CD4-positive, alpha-beta T cell treated with Interleukin-15 for 1 hour (primary cell): ENCODE results near the gene ZSCAN18.

Experiments used
- DNase-seq: peaks from one replicate; pipeline ENCODE4 v3.0.0-alpha.2; 2020

ZSCAN18 gene

DNA sequence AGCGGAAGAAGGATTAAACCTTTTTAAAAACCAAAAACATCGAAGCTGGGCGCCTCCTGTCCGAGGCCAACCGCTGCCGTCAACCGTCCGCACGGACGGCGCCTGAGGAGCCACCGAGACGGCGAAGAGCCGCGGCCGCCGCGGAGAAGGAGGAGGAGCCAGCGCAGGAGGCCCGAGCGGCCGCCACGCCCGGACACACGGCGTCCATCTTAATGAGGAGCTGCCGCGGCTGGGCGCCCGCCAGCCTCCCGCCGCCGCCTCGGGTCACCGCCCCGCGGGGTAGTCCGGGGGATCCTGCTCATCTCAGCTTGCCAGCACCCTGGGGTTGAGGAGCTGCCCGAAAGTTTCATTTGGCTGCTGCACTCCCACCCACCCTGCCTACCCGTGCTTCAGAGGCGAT lies 53.6 kb downstream of the ZSCAN18 start:
- no peak for DNase-seq

DNA sequence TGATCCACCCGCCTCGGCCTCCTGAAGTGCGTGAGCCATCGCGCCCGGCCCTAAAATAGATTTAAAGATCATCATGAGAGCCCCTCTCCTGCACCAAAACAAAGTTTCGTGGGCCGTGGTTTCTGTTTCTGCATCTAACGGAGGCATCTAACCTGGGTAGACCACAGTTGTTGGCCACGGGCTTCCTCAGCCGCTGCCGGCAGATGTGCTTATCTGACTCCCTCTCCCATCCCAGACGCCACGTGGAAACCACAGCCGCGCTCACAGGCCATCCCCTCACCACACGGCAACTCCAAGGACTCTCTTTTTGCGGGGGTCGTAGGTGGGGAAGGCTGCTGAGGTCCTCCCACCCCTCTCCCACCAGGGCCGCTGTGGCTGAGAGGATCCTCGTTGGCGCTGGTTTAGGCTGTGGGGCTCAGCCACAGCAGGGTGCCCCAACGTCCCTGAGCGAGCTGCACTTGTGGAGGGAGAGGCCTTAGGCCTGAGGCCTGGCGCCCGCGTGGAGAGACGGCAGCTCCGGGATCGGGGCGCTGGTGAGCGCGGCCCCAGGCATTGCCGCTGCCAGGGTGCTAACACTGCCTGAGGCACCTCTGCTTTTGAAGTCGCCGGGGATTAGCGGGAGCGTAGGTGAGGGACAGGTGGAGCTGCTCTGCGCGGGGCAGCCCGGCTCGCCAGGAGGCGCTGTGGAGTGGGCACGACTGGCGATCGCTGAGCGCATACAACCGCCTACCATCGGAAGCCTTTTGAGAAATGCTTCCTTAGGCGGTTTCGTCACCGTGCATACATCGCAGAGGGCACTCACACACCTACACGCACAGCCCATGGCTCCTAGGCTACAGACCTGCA lies 55.3 kb downstream of the ZSCAN18 start:
- DNase-seq = no peak

DNA sequence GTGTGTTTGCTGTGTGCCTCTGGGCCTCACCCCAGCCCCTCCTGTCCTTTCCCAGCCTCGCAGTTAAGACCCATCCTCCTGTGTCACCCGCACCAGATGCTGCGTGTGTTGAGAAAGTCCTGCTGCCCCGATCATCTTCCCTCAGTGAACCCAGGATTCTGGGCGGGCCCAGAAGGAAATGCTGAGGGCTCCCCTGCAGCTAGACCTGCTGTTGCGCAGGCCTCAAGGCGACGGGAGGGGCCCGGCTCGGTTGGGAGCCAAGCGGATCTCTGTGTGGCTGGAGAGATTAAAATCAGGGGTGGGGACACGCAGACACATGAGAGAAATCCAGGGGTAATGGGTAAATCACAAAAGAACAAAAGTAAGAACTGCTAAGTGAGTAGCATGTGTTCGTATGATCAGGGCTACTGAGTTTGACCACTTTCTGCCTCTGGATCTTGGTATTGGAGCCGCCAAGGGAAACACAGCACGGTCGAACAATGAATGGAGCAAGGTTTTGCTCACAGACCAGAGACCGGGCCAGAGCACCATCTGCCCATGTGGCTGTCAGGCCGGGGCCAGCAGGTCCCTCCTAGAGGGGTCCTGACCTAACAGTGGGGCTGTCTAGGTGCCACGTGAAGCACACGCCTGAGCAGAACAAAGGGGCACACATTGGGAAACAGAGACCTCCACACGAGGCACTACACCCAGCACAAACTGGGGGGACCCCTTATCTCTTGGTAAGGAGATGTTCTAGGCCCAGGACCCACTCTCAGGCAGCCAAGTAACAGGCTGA lies 57.1 kb downstream of the ZSCAN18 start:
- DNase-seq = no peak

DNA sequence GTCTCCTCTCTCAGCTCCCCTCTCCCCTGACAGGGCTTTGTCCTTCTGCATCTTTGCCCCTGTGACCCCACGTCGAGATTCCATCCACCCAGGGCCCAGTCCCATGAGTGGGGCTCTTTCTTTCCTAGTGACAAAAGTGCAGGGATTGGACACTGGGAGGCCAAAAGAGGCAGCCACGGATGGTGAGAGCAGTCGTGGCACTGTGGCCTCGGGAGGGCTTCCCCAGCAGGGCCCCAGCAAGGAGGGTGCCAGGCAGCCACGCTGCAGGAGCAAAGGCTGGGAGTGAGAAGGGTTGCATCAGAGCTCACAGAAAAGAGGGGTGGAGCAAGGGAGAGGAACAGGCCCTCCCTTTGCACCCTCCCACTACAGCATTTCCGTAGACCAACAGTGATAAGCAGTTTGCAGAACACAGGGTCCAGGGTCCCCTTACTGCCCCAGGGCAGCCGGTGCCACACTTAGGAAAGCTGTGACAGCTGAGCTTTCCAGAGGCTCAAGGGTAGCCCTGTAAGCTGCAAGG lies 59.3 kb downstream of the ZSCAN18 start:
- no peak for DNase-seq

DNA sequence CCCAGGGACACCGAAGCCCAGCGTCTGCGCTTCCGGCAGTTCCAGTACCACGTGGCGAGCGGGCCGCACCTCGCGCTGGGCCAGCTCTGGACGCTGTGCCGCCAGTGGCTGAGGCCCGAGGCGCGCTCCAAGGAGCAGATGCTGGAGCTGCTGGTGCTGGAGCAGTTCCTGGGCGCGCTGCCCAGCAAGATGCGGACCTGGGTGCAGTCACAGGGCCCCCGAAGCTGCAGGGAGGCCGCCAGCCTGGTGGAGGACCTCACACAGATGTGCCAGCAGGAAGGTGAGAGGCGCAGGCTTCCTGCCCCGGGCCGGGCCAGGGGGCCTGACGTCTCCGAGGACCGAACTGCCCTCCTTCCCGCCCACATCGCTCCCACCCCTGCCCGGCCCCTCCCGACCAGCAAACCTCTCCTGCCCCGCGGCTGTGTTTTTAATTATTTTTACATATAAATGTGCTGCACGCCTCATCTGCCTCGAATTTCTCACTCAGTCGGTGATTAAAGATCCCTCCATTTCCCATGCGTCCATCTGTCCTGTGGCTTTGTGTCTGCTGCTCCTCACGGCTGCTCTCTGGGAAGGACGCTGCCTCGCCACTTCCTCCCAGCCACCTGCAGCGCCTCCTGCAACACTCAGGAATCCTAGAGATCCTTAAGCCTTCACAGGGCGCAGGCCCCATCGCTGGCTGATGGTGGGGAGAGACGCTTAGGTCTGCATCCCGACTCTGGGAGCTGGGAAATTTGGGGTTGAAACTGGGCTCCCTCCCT lies 59.9 kb downstream of the ZSCAN18 start:
- no peak for DNase-seq

DNA sequence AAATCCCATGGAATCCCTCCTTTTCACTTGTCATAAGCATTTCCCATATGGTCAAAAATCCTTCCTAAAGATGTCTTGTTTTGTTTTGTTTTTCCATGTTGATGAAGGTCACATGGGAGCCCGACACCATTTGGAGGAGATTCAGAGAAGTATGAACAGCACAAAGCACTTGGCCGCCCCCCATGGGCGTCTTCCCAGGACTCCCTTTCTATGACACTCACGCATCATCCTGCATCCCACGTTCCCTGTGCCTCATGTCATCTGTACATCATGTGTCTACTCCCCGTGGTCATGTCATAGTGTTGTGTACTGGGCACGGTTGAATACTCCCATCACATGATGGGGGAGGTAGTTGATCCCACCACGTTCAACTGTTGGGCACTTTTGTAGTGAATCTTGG lies 62.2 kb downstream of the ZSCAN18 start:
- no peak for DNase-seq

DNA sequence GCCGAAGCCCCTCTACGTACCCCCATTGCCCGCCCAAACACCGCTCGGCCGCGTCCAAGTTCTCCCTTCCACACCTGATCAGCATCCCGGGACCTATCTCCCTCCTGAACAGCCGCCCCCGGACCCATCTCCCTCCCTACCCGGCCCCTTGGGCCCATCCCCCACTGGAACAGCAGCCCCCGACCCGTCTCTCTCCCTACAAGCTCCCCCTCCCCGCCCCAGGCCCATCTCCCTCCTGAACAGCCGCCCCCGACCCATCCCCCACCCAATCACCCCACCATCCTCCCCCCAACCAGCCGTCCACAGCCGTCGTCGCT lies 63.6 kb downstream of the ZSCAN18 start:
- DNase-seq = no peak
